Inferior parietal cortex (tissue), 1 donor: ENCODE data around the gene PACSIN3.

Experiments used
- DNase-seq: peaks from one replicate; pipeline ENCODE4 v3.0.0-alpha.2; 2016; ENCODE audit errors: extremely low spot score

Gene PACSIN3

GRCh38 chr11:47176328-47177228, 9.7 kb downstream of the PACSIN3 start, which contains the start of gene ARFGAP2:
Gene ARFGAP2 (minus strand): TSS chr11:47176879. CDS start chr11:47176853, 26 bp downstream.
- peak; percentile 92 for DNase-seq

- no peak for DNase-seq
Observed at GRCh38 chr11:47175746-47176327, 10.4 kb downstream of the PACSIN3 start.

- DNase-seq: no peak
Observed at GRCh38 chr11:47172740-47173336, 13.4 kb downstream of the PACSIN3 start.

GRCh38 chr11:47171856-47172255, 14.4 kb downstream of the PACSIN3 start:
- no peak for DNase-seq

- DNase-seq: no peak
Observed at GRCh38 chr11:47171061-47171838, 15.0 kb downstream of the PACSIN3 start.

- no peak for DNase-seq
Observed at GRCh38 chr11:47166368-47166767, 19.9 kb downstream of the PACSIN3 start.

GRCh38 chr11:47165253-47165840, 20.9 kb downstream of the PACSIN3 start:
- no peak for DNase-seq

GRCh38 chr11:47164321-47164720, 21.9 kb downstream of the PACSIN3 start:
- DNase-seq: no peak

GRCh38 chr11:47163898-47164297, 22.3 kb downstream of the PACSIN3 start:
- DNase-seq: no peak

GRCh38 chr11:47163193-47163592, 23.0 kb downstream of the PACSIN3 start:
- DNase-seq: no peak

- no peak for DNase-seq
Observed at GRCh38 chr11:47162426-47162825, 23.8 kb downstream of the PACSIN3 start.

GRCh38 chr11:47161890-47162289, 24.3 kb downstream of the PACSIN3 start:
- DNase-seq: no peak

- DNase-seq: peak; percentile 80
Observed at GRCh38 chr11:47161134-47161854, 24.9 kb downstream of the PACSIN3 start.

GRCh38 chr11:47160753-47161133, 25.5 kb downstream of the PACSIN3 start:
- DNase-seq: no peak

- no peak for DNase-seq
Observed at GRCh38 chr11:47158242-47158641, 28.0 kb downstream of the PACSIN3 start.

- DNase-seq: no peak
Observed at GRCh38 chr11:47157805-47158204, 28.4 kb downstream of the PACSIN3 start.

GRCh38 chr11:47156951-47157350, 29.3 kb downstream of the PACSIN3 start:
- DNase-seq: no peak

GRCh38 chr11:47156333-47156732, 29.9 kb downstream of the PACSIN3 start:
- no peak for DNase-seq

- no peak for DNase-seq
Observed at GRCh38 chr11:47155879-47156278, 30.4 kb downstream of the PACSIN3 start.

- DNase-seq: no peak
Observed at GRCh38 chr11:47154616-47155570, 31.3 kb downstream of the PACSIN3 start.
